Measurements from ENCODE around the gene SRA1. TPM values are rescaled to one million over a fixed set of nuclear protein-coding genes. Genes with fewer than 3 reads are reported as not detected.
A peak's percentile ranks its signal among the peaks of the same experiment; 100 is the strongest.
"Not testable (repeated sequence)": the region's sequence is repeated elsewhere in the genome, so short reads cannot be mapped to it uniquely, and the experiment has no call there.

The SRA1 gene
- total and polyA plus RNA-seq, 2 experiments from 2014 or later, result 26.5 to 66.4 TPM

DNA sequence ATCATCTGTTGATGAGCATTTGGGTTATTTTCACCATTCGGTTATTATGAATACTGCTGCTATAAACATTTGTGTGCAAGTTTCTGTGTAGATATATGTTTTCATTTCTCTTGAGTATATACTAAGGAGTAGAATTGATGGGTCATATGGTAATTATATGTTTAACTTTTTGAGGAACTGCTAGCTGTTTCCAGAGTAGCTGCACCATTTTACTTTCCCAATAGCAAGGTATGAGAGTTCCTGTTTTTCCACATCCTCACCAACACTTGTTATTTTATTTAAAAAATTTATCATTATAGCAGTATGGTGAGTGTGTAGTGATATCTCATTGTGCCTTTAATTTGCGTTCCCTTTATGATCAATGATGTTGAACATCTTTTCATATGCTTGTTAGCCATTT is 46.5 kb upstream of the SRA1 start:
- no peaks in the 10 kb centered on the region for H3K9me2 ChIP-seq (replicated peaks; ENCODE audit: insufficient read depth)
- H3K27me3 ChIP-seq, result no peaks in the 10 kb centered on the region
- no peaks in the 10 kb centered on the region for H3K79me2 ChIP-seq
- no peaks in the 10 kb centered on the region for H4K20me1 ChIP-seq (ENCODE audit: insufficient read depth, poor library complexity, severe bottlenecking)
- 94% methylated on average over 2 of the region's 2 CpGs for WGBS (ENCODE audit: low lambda C conversion rate, missing lambda C conversion rate)
- no peaks in the 10 kb centered on the region for H3K4me1 ChIP-seq (ENCODE audit: insufficient read depth)
- TF ChIP-seq EZH2 (IDR thresholded peaks at IDR 0.05; ENCODE audit: borderline replicate concordance) (no peak), EZH2phosphoT487 (IDR thresholded peaks at IDR 0.05; ENCODE audit: low read depth, severe bottlenecking, unreplicated experiment) (no peak)
- TF ChIP-seq, protein P1, sequence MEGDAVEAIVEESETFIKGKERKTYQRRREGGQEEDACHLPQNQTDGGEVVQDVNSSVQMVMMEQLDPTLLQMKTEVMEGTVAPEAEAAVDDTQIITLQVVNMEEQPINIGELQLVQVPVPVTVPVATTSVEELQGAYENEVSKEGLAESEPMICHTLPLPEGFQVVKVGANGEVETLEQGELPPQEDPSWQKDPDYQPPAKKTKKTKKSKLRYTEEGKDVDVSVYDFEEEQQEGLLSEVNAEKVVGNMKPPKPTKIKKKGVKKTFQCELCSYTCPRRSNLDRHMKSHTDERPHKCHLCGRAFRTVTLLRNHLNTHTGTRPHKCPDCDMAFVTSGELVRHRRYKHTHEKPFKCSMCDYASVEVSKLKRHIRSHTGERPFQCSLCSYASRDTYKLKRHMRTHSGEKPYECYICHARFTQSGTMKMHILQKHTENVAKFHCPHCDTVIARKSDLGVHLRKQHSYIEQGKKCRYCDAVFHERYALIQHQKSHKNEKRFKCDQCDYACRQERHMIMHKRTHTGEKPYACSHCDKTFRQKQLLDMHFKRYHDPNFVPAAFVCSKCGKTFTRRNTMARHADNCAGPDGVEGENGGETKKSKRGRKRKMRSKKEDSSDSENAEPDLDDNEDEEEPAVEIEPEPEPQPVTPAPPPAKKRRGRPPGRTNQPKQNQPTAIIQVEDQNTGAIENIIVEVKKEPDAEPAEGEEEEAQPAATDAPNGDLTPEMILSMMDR (IDR thresholded peaks at IDR 0.05; ENCODE audit: poor library complexity), result no peak
- no peak overlapping the region for H2AFZ ChIP-seq
- no peak overlapping the region for H3K27ac ChIP-seq
- H3K36me3 ChIP-seq (replicated peaks; ENCODE audit: insufficient read depth, low read depth), result no peaks in the 10 kb centered on the region
- DNase-seq (ENCODE audit: low spot score), result no peak
- no peak overlapping the region for H3K4me3 ChIP-seq
- no peaks in the 10 kb centered on the region for H3K9me3 ChIP-seq (ENCODE audit: low read depth)
- no peak overlapping the region for H3K4me2 ChIP-seq

DNA sequence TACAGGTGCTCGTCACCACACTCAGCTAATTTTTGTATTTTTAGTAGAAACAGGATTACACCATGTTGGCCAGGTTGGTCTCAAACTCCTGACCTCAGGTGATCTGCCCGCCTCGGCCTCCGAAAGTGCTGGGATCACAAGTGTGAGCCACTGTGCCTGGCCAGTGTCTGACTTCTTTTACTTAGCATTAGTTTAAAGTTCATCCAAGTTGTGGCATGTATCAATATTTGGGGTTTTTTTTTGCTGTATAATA is 46.1 kb upstream of the SRA1 start:
- H3K27ac ChIP-seq, result not testable (repeated sequence)
- 96% methylated on average over 4 of the region's 4 CpGs for WGBS (ENCODE audit: low lambda C conversion rate, missing lambda C conversion rate)

DNA sequence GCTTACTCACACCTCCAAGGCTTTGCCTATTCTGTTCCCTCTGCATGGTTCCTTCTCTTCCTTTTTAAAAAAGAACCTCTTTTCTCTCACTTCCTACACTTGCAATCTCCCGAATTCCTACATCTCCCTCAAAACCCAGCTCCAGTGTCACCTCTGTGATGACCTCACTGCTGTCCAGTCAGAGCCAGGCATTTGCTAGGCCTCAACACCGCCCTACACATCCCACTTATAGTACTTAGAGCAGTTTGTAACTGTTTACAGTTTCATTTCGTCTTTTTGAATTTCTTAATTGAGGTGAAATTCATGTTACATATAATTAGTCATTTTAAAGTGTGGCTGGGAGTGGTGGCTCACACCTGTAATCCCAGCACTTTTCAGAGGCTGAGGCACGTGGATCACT is 44.9 kb upstream of the SRA1 start:
- Histone ChIP-seq H3K27ac (peak overlapping the region; percentile 31), H3K36me3 (replicated peaks; ENCODE audit: insufficient read depth, low read depth) (no peaks in the 10 kb centered on the region)
- WGBS (ENCODE audit: low lambda C conversion rate, missing lambda C conversion rate), result 85% methylated on average over 4 of the region's 4 CpGs

More for the DNA sequence above, 46.1 kb upstream of the SRA1 start:
- H3K9me3 ChIP-seq (ENCODE audit: low read depth); H3K27me3 ChIP-seq; H3K4me2 ChIP-seq; H3K4me1 ChIP-seq (ENCODE audit: insufficient read depth); H3K79me2 ChIP-seq; H4K20me1 ChIP-seq (ENCODE audit: insufficient read depth, poor library complexity, severe bottlenecking); DNase-seq (ENCODE audit: low spot score); H2AFZ ChIP-seq; H3K9me2 ChIP-seq (replicated peaks; ENCODE audit: insufficient read depth); H3K36me3 ChIP-seq (replicated peaks; ENCODE audit: insufficient read depth, low read depth); H3K4me3 ChIP-seq: not testable (repeated sequence)

DNA sequence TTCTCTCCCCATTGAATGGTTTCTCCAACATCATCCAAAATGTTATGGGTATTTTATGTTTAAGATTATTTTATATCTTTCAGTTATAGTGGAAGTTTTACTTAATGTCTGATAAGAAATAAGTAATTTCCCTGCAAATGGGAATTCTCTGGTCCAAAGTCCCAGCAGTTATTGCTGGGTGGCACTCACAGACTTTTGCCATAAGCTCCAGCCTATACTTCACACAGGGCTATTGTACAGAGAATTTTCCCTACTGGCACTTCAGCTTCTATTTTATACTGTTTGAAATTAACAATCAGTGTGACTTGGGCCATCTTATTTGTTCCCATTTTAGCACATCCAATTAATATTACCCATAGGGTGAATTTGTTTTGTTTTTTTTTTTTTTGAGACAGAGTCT is 42.8 kb upstream of the SRA1 start:
- Histone ChIP-seq H3K27ac (no peak overlapping the region), H3K36me3 (replicated peaks; ENCODE audit: insufficient read depth, low read depth) (no peaks in the 10 kb centered on the region), H3K4me3 (no peak overlapping the region), H2AFZ (no peak overlapping the region), H3K27me3 (no peaks in the 10 kb centered on the region), H3K4me1 (ENCODE audit: insufficient read depth) (no peaks in the 10 kb centered on the region), H3K9me3 (ENCODE audit: low read depth) (no peaks in the 10 kb centered on the region), H3K4me2 (no peak overlapping the region), H3K9me2 (replicated peaks; ENCODE audit: insufficient read depth) (no peaks in the 10 kb centered on the region), H4K20me1 (ENCODE audit: insufficient read depth, poor library complexity, severe bottlenecking) (no peaks in the 10 kb centered on the region), H3K79me2 (no peaks in the 10 kb centered on the region)
- no peak for DNase-seq (ENCODE audit: low spot score)
- TF ChIP-seq EZH2phosphoT487 (IDR thresholded peaks at IDR 0.05; ENCODE audit: low read depth, severe bottlenecking, unreplicated experiment) (no peak), EZH2 (IDR thresholded peaks at IDR 0.05; ENCODE audit: borderline replicate concordance) (no peak)
- TF ChIP-seq, protein P1 (IDR thresholded peaks at IDR 0.05; ENCODE audit: poor library complexity), result no peak

More for the DNA sequence above, 44.9 kb upstream of the SRA1 start:
- Histone ChIP-seq H3K9me2 (replicated peaks; ENCODE audit: insufficient read depth) (no peaks in the 10 kb centered on the region), H3K4me3 (no peak overlapping the region), H3K4me1 (ENCODE audit: insufficient read depth) (no peaks in the 10 kb centered on the region), H3K27me3 (no peaks in the 10 kb centered on the region), H2AFZ (no peak overlapping the region), H3K9me3 (ENCODE audit: low read depth) (no peaks in the 10 kb centered on the region), H3K4me2 (no peak overlapping the region), H4K20me1 (ENCODE audit: insufficient read depth, poor library complexity, severe bottlenecking) (no peaks in the 10 kb centered on the region), H3K79me2 (no peaks in the 10 kb centered on the region)
- DNase-seq (ENCODE audit: low spot score), result no peak
- TF ChIP-seq, protein P1 (IDR thresholded peaks at IDR 0.05; ENCODE audit: poor library complexity), result no peak
- no peak for TF ChIP-seq EZH2phosphoT487 (IDR thresholded peaks at IDR 0.05; ENCODE audit: low read depth, severe bottlenecking, unreplicated experiment)

Data from hepatocyte (in vitro differentiated cells).